ENCODE data around the gene C16orf90. TPM values are rescaled to one million over a fixed set of nuclear protein-coding genes. Genes with fewer than 3 reads are reported as not detected.
A peak's percentile ranks its signal among the peaks of the same experiment; 100 is the strongest.
"Not testable (repeated sequence)": the region's sequence is repeated elsewhere in the genome, so short reads cannot be mapped to it uniquely, and the experiment has no call there.

The C16orf90 gene
- total and polyA plus RNA-seq, 4 donors: not detected

DNA sequence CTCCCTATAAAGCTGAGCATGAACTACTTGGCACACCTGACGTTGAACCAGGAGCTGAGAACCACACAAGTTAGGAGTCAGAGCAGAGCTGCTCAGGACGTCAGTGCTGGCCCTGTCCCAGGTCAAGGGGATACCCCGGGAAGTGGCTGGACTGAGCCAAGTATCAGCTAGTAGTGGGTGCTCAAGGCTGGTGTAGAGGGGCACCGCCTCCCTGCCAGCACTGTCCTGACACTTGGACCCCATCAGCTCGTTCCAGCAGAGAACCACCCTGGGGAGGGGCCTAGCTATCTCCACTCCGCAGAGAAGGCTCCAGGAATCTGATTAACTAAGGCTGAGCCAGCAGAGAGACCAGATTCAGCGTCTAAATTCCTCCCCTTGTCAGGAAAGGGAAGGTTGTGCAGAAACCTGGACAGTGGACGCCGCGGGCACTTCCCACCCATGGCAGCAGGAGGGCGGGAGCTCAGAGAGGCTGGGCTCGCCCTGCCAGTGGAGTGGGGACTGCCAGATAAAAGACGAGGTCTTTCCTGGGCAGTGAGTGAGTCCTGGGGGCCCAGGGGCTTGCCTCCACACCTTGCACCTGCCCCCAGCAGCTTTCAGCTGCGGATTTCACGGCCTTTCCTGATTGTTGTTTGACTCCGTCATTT lies 21.0 kb downstream of the C16orf90 start:
- peaks cover 0 to 16% (median 2%) of the 10 kb centered on the region in 4 donors for H3K4me1 ChIP-seq (ENCODE audit: control insufficient read depth in 4 of 4, insufficient read depth in 4 of 4, low read length in 3 of 4)
- H3K27ac ChIP-seq (ENCODE audit: low read depth in 1 of 2, low read length in 2 of 2): no peak overlapping the region
- H3K27me3 ChIP-seq (ENCODE audit: control insufficient read depth in 4 of 4, insufficient read depth in 4 of 4, low read length in 3 of 4): no peaks in the 10 kb centered on the region
- DNase-seq (ENCODE audit: low spot score): peak; percentile 60
- H3K9ac ChIP-seq (ENCODE audit: low read depth in 1 of 2, low read length in 2 of 2): no peak overlapping the region
- H3K9me3 ChIP-seq (ENCODE audit: control insufficient read depth in 4 of 4, low read length in 3 of 4): no peaks in the 10 kb centered on the region
- H3K36me3 ChIP-seq (ENCODE audit: control insufficient read depth in 4 of 4, insufficient read depth in 3 of 4, low read depth in 1 of 4, low read length in 3 of 4): peaks cover 2 to 6% (median 4%) of the 10 kb centered on the region in 4 donors
- TF ChIP-seq SP1 (IDR thresholded peaks at IDR 0.05) (no peak), NR2F2 (IDR thresholded peaks at IDR 0.05) (no peak), FOXA1 (IDR thresholded peaks at IDR 0.05) (no peak), HNF4G (IDR thresholded peaks at IDR 0.05) (no peak), RAD21 (IDR thresholded peaks at IDR 0.05) (no peak), RXRA (IDR thresholded peaks at IDR 0.05) (no peak), EGR1 (IDR thresholded peaks at IDR 0.05; ENCODE audit: low read depth in 2 of 2) (no peak), HNF4A (conservative IDR thresholded peaks at IDR 0.05) (no peak), YY1 (IDR thresholded peaks at IDR 0.05) (no peak), TAF1 (conservative IDR thresholded peaks at IDR 0.05) (no peak), JUND (IDR thresholded peaks at IDR 0.05) (no peak), GABPA (IDR thresholded peaks at IDR 0.05 in 1 of 2, conservative IDR thresholded peaks at IDR 0.05 in 1 of 2) (no peak), FOXA2 (IDR thresholded peaks at IDR 0.05) (no peak)
- TF ChIP-seq, protein P1, sequence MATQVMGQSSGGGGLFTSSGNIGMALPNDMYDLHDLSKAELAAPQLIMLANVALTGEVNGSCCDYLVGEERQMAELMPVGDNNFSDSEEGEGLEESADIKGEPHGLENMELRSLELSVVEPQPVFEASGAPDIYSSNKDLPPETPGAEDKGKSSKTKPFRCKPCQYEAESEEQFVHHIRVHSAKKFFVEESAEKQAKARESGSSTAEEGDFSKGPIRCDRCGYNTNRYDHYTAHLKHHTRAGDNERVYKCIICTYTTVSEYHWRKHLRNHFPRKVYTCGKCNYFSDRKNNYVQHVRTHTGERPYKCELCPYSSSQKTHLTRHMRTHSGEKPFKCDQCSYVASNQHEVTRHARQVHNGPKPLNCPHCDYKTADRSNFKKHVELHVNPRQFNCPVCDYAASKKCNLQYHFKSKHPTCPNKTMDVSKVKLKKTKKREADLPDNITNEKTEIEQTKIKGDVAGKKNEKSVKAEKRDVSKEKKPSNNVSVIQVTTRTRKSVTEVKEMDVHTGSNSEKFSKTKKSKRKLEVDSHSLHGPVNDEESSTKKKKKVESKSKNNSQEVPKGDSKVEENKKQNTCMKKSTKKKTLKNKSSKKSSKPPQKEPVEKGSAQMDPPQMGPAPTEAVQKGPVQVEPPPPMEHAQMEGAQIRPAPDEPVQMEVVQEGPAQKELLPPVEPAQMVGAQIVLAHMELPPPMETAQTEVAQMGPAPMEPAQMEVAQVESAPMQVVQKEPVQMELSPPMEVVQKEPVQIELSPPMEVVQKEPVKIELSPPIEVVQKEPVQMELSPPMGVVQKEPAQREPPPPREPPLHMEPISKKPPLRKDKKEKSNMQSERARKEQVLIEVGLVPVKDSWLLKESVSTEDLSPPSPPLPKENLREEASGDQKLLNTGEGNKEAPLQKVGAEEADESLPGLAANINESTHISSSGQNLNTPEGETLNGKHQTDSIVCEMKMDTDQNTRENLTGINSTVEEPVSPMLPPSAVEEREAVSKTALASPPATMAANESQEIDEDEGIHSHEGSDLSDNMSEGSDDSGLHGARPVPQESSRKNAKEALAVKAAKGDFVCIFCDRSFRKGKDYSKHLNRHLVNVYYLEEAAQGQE (IDR thresholded peaks at IDR 0.05): no peak
- TF ChIP-seq, protein P2, sequence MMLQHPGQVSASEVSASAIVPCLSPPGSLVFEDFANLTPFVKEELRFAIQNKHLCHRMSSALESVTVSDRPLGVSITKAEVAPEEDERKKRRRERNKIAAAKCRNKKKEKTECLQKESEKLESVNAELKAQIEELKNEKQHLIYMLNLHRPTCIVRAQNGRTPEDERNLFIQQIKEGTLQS (IDR thresholded peaks at IDR 0.05): no peak
- TF ChIP-seq, protein P3, sequence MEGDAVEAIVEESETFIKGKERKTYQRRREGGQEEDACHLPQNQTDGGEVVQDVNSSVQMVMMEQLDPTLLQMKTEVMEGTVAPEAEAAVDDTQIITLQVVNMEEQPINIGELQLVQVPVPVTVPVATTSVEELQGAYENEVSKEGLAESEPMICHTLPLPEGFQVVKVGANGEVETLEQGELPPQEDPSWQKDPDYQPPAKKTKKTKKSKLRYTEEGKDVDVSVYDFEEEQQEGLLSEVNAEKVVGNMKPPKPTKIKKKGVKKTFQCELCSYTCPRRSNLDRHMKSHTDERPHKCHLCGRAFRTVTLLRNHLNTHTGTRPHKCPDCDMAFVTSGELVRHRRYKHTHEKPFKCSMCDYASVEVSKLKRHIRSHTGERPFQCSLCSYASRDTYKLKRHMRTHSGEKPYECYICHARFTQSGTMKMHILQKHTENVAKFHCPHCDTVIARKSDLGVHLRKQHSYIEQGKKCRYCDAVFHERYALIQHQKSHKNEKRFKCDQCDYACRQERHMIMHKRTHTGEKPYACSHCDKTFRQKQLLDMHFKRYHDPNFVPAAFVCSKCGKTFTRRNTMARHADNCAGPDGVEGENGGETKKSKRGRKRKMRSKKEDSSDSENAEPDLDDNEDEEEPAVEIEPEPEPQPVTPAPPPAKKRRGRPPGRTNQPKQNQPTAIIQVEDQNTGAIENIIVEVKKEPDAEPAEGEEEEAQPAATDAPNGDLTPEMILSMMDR (IDR thresholded peaks at IDR 0.05; ENCODE audit: low read depth, low read length, missing input control): no peak
- TF ChIP-seq, protein P4, sequence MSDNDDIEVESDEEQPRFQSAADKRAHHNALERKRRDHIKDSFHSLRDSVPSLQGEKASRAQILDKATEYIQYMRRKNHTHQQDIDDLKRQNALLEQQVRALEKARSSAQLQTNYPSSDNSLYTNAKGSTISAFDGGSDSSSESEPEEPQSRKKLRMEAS (IDR thresholded peaks at IDR 0.05): no peak
- TF ChIP-seq, protein P5, sequence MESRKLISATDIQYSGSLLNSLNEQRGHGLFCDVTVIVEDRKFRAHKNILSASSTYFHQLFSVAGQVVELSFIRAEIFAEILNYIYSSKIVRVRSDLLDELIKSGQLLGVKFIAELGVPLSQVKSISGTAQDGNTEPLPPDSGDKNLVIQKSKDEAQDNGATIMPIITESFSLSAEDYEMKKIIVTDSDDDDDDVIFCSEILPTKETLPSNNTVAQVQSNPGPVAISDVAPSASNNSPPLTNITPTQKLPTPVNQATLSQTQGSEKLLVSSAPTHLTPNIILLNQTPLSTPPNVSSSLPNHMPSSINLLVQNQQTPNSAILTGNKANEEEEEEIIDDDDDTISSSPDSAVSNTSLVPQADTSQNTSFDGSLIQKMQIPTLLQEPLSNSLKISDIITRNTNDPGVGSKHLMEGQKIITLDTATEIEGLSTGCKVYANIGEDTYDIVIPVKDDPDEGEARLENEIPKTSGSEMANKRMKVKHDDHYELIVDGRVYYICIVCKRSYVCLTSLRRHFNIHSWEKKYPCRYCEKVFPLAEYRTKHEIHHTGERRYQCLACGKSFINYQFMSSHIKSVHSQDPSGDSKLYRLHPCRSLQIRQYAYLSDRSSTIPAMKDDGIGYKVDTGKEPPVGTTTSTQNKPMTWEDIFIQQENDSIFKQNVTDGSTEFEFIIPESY (IDR thresholded peaks at IDR 0.05): no peak
- 81% methylated on average over 16 of the region's 16 CpGs for WGBS
- H3K4me3 ChIP-seq (ENCODE audit: low read depth in 1 of 3, low read length in 3 of 3): no peak overlapping the region

DNA sequence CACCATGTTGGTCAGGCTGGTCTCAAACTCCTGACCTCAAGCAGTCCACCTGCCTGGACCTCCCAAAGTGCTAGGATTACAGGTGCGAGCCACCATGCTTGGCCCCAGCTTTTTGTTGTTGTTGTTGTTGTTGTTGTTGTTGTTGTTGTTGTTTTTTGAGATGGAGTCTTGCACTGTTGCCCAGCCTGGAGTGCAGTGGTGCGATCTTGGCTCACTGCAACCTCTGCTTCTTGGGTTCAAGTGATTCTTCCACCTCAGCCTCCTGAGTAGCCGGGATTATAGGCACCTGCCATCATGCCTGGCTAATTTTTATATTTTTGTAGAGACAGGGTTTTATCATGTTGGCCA lies 21.7 kb downstream of the C16orf90 start:
- H3K9ac ChIP-seq (ENCODE audit: low read depth in 1 of 2, low read length in 2 of 2); H3K36me3 ChIP-seq (ENCODE audit: control insufficient read depth in 4 of 4, insufficient read depth in 3 of 4, low read depth in 1 of 4, low read length in 3 of 4); H3K4me3 ChIP-seq (ENCODE audit: low read depth in 1 of 3, low read length in 3 of 3); DNase-seq (ENCODE audit: low spot score); H3K9me3 ChIP-seq (ENCODE audit: control insufficient read depth in 4 of 4, low read length in 3 of 4); H3K27me3 ChIP-seq (ENCODE audit: control insufficient read depth in 4 of 4, insufficient read depth in 4 of 4, low read length in 3 of 4); H3K27ac ChIP-seq (ENCODE audit: low read depth in 1 of 2, low read length in 2 of 2): not testable (repeated sequence)
- H3K4me1 ChIP-seq (ENCODE audit: control insufficient read depth in 4 of 4, insufficient read depth in 4 of 4, low read length in 3 of 4): peaks cover 0 to 16% (median 2%) of the 10 kb centered on the region in 4 donors
- WGBS: 100% methylated on average over 3 of the region's 3 CpGs

Data from liver (tissue), 9 donors.